Cardiac fibroblast (primary cell): ENCODE data around the gene BCO1.
A peak's percentile ranks its signal among the peaks of the same experiment; 100 is the strongest.

Experiments
- DNase-seq, 2 donors: peaks; one replicate each; pipeline versions ENCODE4 v3.0.0 to v3.0.0-alpha.2; 2010; ENCODE audit warnings: low read depth in 2 of 2
- H3K4me3 ChIP-seq, 2 donors: replicated peaks in 1 of 2; 1 replicate in 1 of 2; 2 replicates in 1 of 2; pipeline ENCODE4 v1.5.1; 2011; ENCODE audit warnings: low read depth in 2 of 2, low read length in 2 of 2, mild to moderate bottlenecking in 2 of 2, moderate library complexity in 1 of 2
- TF ChIP-seq, protein P1 (sequence below): IDR thresholded peaks from one replicate; pipeline ENCODE4 v1.5.1; 2011; ENCODE audit warnings: low read depth, mild to moderate bottlenecking, low read length, inconsistent platforms

BCO1 gene

DNA sequence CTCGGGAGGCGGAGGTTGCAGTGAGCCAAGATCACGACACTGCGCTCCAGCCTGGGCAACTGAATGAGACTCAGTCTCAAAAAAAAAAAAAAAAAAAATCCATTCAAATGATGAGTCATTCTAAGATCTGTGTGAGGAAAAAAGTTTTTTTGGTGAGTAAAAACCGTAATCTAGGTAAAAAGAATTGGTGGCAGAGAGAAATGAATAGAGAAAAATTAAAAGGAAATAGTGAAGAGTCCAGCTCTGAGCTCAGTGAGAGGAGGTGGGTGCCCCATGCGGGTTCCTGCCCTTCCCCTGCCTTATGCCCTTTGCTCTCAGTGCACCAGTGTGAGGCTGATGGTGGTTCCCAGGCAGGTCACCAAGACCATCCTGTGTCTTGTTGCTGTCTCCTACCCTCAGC is 97.2 kb downstream of the BCO1 start:
- TF ChIP-seq, protein P1, sequence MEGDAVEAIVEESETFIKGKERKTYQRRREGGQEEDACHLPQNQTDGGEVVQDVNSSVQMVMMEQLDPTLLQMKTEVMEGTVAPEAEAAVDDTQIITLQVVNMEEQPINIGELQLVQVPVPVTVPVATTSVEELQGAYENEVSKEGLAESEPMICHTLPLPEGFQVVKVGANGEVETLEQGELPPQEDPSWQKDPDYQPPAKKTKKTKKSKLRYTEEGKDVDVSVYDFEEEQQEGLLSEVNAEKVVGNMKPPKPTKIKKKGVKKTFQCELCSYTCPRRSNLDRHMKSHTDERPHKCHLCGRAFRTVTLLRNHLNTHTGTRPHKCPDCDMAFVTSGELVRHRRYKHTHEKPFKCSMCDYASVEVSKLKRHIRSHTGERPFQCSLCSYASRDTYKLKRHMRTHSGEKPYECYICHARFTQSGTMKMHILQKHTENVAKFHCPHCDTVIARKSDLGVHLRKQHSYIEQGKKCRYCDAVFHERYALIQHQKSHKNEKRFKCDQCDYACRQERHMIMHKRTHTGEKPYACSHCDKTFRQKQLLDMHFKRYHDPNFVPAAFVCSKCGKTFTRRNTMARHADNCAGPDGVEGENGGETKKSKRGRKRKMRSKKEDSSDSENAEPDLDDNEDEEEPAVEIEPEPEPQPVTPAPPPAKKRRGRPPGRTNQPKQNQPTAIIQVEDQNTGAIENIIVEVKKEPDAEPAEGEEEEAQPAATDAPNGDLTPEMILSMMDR: no peak
- peak in 1 of 2 donors; percentile 17 for DNase-seq
- H3K4me3 ChIP-seq: no peak overlapping the region

DNA sequence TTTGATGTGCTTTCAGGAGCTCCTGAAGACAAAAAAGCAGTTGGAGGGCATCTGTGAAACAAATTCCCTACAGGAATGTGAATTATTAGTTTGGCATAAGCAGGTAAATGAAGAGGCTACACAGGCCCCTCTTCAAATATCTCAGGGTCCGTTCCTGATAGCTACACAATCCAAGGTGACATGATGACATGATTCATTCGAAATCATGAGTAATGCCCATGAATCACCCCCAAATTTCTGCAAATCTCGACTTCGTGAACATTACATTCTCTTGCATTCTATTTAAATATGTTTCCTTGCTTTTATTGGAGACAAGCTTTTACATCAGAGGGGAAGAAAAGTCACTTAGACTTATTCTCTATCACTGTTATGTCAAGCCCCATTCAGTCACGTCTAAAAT is 98.6 kb downstream of the BCO1 start:
- no peak overlapping the region for H3K4me3 ChIP-seq
- TF ChIP-seq, protein P1: no peak
- DNase-seq: peak in 1 of 2 donors; percentile 61
